B cell (primary cell): Measurements from ENCODE around the gene CCR5AS.

ENCODE experiments used
- EZH2 ChIP-seq: IDR thresholded peaks from 2 replicates; pipeline ENCODE4 v1.6.1; 2012; ENCODE audit warnings: borderline replicate concordance, low read depth, mild to moderate bottlenecking, moderate library complexity, low read length; ENCODE audit not compliant: insufficient read depth, poor library complexity, severe bottlenecking
- TF ChIP-seq, protein P1 (sequence below): fragments of 200-600 bp; IDR thresholded peaks from one replicate; pipeline ENCODE4 v1.8.0; 2022; ENCODE audit warnings: antibody characterized with exemption, mild to moderate bottlenecking

DNA sequence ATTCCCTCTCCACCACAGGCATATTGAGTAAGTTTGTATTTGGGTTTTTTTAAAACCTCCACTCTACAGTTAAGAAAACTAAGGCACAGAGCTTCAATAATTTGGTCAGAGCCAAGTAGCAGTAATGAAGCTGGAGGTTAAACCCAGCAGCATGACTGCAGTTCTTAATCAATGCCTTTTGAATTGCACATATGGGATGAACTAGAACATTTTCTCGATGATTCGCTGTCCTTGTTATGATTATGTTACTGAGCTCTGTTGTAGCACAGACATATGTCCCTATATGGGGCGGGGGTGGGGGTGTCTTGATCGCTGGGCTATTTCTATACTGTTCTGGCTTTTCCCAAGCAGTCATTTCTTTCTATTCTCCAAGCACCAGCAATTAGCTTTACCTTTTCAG lies 37.7 kb downstream of the CCR5AS start:
- TF ChIP-seq, protein P1, sequence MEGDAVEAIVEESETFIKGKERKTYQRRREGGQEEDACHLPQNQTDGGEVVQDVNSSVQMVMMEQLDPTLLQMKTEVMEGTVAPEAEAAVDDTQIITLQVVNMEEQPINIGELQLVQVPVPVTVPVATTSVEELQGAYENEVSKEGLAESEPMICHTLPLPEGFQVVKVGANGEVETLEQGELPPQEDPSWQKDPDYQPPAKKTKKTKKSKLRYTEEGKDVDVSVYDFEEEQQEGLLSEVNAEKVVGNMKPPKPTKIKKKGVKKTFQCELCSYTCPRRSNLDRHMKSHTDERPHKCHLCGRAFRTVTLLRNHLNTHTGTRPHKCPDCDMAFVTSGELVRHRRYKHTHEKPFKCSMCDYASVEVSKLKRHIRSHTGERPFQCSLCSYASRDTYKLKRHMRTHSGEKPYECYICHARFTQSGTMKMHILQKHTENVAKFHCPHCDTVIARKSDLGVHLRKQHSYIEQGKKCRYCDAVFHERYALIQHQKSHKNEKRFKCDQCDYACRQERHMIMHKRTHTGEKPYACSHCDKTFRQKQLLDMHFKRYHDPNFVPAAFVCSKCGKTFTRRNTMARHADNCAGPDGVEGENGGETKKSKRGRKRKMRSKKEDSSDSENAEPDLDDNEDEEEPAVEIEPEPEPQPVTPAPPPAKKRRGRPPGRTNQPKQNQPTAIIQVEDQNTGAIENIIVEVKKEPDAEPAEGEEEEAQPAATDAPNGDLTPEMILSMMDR = no peak
- no peak for TF ChIP-seq EZH2
